Ovary (tissue), 9 donors: ENCODE data around the gene GAPT. TPM values are rescaled to one million over a fixed set of nuclear protein-coding genes. Genes with fewer than 3 reads are reported as not detected.

Experiments
- microRNA-seq, 3 donors: library from miRNA; unstranded; fragments of <30 nt; microRNA quantifications; one replicate each; pipeline versions ENCODE4 to v1.2.0, GENCODE V29; 2019 to 2020
- polyA plus RNA-seq, 2 donors: library from polyadenylated mRNA; stranded (reverse); fragments of 200-250 nt in 1 of 2; fragments of 350-450 nt in 1 of 2; fragmentation: Illumina TruSeq in 1 of 2; extraction: RNeasy Lipid Tissue Mini Kit (QIAGEN cat#74804) in 1 of 2; gene quantifications; one replicate each; pipeline ENCODE4 v1.2.3, GENCODE V29; 2013 to 2014
- small RNA-seq: library from RNA; depleted of rRNA; stranded (forward); fragments of <200 nt; gene quantifications from one replicate; pipeline ENCODE3, GENCODE V24; 2016
- total RNA-seq, 7 donors: library from RNA; depleted of rRNA in 2 of 7; stranded (reverse); fragments of >200 nt in 2 of 7; fragmentation: NEBNext Ultra II Directional in 3 of 7; extraction: Animal tissue kit (Norgen Biotek cat#: 25700) in 3 of 7; gene quantifications; one replicate each; pipeline versions ENCODE4 v1.1.0 to v1.2.4, GENCODE V29; 2016 to 2023
- donor health status: DM: no; HTN: no; CAD: no; lungs with moderate emphysema.
- donor health status: DM: no; HTN: no; CAD: no.
- donor health status: Bipolar disorder and iron deficiency.
- donor health status: DM: yes; HTN: yes; CAD: no.
- donor health status: DM: no; HTN: no; CAD: no.
- donor health status: DM: yes; HTN: yes; CAD: no.

Gene GAPT
- total and polyA plus RNA-seq, 9 donors, result 0.07 to 2.2 (median 0.50) TPM; not detected in 1

Small RNAs within 50 kb of the gene (microRNA-seq; reads per million reads assigned to microRNA genes)
- gene MIR548AE2, result 0 reads per million in 3 donors

Small RNAs within 50 kb of the gene (small RNA-seq; reads per million reads assigned to genes)
- not detected for gene MIR548AE2

Other genes with a start within 250 kb of the GAPT start
- 100 to 1,000 TPM in 1 of 7 donors, 10 to 100 TPM in 6; 14.7 to 310 (median 41.1) TPM for gene PLK2, start 31.3 kb upstream of the GAPT start, total RNA-seq
- 10 to 100 TPM; 37.6 to 47.8 TPM for gene PLK2, start 31.3 kb upstream of the GAPT start, polyA plus RNA-seq
- gene RAB3C, start 91.6 kb downstream of the GAPT start, total RNA-seq, result 10 to 100 TPM in 1 of 7 donors, 1 to 10 TPM in 3, under 1 TPM in 3; 0.11 to 17.2 (median 2.7) TPM
- gene RAB3C, start 91.6 kb downstream of the GAPT start, polyA plus RNA-seq, result 1 to 10 TPM in 1 of 2 donors, under 1 TPM in 1; 0.80 to 3.4 TPM